Lower leg skin (tissue), 4 donors: ENCODE results near the gene INPP4B. TPM values are rescaled to one million over a fixed set of nuclear protein-coding genes. Genes with fewer than 3 reads are reported as not detected.
A peak's percentile ranks its signal among the peaks of the same experiment; 100 is the strongest.

Experiments used
- DNase-seq, 2 donors: peaks; one replicate each; pipeline ENCODE4 v3.0.0-alpha.2; 2019; ENCODE audit warnings: low spot score in 2 of 2
- H3K4me3 ChIP-seq: fragments of 200-600 bp; sonication (generic); 2 replicates; pipeline ENCODE4 v1.5.1; 2017; ENCODE audit warnings: mild to moderate bottlenecking, low read depth; ENCODE audit not compliant: poor library complexity, severe bottlenecking
- POLR2A ChIP-seq, 2 donors: fragments of 450-650 bp; IDR thresholded peaks; one replicate each; pipeline ENCODE4 v1.6.1; 2016 to 2017; ENCODE audit warnings: antibody characterized with exemption in 2 of 2, mild to moderate bottlenecking in 1 of 2, moderate library complexity in 1 of 2
- WGBS, 2 donors: methylation state at CpG; one replicate each; pipeline ENCODE4 v1.1.5; 2018; 5-methylcytosine and 5-hydroxymethylcytosine counted together
- intact Hi-C: fragments of 100-400 bp; cut with DNase I; formaldehyde crosslinking; loops from one replicate; pipeline ENCODE4 v1.15.0; 2023; ENCODE audit warnings: low total_unique reads
- total RNA-seq, 4 donors: library from RNA; depleted of rRNA; stranded (reverse); fragments of >200 nt; gene quantifications; one replicate each; pipeline ENCODE4 v1.1.0, GENCODE V29; 2016
- TF ChIP-seq, protein P1 (sequence below), 3 donors: fragments of 450-650 bp; IDR thresholded peaks; one replicate each; pipeline ENCODE4 v1.5.1; 2016; ENCODE audit warnings: antibody characterized with exemption in 3 of 3, mild to moderate bottlenecking in 3 of 3, moderate library complexity in 2 of 3

The INPP4B gene
- total RNA-seq, 4 donors from 2014 or later: 7.6 to 18.5 (median 17.6) TPM

GRCh38 chr4:142473960-142474338 is 372.2 kb downstream of the INPP4B start:
- TF ChIP-seq, protein P1, sequence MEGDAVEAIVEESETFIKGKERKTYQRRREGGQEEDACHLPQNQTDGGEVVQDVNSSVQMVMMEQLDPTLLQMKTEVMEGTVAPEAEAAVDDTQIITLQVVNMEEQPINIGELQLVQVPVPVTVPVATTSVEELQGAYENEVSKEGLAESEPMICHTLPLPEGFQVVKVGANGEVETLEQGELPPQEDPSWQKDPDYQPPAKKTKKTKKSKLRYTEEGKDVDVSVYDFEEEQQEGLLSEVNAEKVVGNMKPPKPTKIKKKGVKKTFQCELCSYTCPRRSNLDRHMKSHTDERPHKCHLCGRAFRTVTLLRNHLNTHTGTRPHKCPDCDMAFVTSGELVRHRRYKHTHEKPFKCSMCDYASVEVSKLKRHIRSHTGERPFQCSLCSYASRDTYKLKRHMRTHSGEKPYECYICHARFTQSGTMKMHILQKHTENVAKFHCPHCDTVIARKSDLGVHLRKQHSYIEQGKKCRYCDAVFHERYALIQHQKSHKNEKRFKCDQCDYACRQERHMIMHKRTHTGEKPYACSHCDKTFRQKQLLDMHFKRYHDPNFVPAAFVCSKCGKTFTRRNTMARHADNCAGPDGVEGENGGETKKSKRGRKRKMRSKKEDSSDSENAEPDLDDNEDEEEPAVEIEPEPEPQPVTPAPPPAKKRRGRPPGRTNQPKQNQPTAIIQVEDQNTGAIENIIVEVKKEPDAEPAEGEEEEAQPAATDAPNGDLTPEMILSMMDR (IDR thresholded peaks at IDR 0.05): no peak
- no peak for TF ChIP-seq POLR2A (IDR thresholded peaks at IDR 0.05)
- H3K4me3 ChIP-seq: no peak overlapping the region
- 77 to 78% methylated on average over 3 to 4 of the region's 4 CpGs for WGBS, 2 donors
- no peak for DNase-seq
- intact Hi-C loops: no loop called here

DNA sequence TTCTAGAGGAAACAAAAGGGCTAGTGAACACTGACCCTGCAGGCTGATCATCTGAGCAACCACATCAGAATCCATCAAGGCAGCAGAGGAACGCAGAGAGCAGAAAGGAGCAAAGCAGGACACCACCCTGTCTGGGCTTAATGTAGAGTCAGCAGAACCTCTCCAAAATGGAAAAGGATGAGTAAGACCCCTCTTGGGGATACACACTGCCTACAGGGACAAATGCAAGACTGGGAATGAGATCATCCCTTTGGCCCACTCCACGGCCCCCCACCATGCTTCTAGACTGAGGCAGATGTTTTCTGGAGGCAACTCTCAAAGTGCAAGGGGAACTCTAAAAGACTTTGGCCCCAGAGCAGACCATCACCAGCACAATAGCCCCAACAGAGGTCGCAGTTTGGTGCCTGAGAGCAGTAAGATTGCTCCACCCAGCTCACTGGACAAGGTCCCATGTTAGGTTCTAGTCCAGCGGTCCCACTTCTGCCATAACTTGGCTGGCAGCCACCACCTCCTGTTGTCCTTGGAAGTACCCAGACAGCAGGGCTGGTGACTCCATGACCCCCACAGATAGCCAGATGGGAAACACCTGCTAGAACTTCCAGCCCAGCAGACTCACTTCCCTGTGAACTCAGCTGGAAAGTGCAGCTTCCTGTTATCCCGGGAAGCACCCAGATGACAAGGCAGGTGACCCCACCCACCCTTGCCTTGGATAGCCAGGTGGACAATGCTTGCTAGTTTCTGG is 372.7 kb downstream of the INPP4B start:
- DNase-seq: peak in 1 of 2 donors; percentile 86
- H3K4me3 ChIP-seq: no peak overlapping the region
- intact Hi-C loops: no loop called here
- WGBS, 2 donors: 83 to 84% methylated on average over 4 to 5 of the region's 5 CpGs
- TF ChIP-seq, protein P1 (IDR thresholded peaks at IDR 0.05): no peak
- no peak for TF ChIP-seq POLR2A (IDR thresholded peaks at IDR 0.05)

DNA sequence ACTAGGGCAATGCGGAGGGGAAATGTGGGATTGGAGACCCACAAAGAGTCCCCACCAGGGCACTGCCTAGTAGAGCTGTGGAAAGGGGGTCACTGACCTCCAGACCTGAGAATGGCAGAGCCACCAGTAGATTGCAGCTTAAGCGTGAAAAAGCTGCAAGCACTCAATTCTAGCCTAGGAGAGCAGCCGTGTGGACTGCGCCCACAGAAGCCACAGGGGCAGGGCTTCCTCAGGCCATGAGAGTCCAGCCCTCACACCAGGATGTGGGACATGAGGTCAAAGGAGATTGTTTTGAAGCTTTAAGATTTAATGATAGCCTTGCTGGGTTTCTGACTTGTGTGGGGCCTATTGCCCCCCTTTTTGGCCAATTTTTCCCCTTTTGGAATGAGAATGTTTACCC is 379.0 kb downstream of the INPP4B start:
- intact Hi-C loops: no loop called here
- no peak for DNase-seq
- TF ChIP-seq, protein P1 (IDR thresholded peaks at IDR 0.05): no peak
- no peak for TF ChIP-seq POLR2A (IDR thresholded peaks at IDR 0.05)
- 92 to 96% methylated on average over 4 of the region's 4 CpGs for WGBS, 2 donors
- H3K4me3 ChIP-seq: no peak overlapping the region

DNA sequence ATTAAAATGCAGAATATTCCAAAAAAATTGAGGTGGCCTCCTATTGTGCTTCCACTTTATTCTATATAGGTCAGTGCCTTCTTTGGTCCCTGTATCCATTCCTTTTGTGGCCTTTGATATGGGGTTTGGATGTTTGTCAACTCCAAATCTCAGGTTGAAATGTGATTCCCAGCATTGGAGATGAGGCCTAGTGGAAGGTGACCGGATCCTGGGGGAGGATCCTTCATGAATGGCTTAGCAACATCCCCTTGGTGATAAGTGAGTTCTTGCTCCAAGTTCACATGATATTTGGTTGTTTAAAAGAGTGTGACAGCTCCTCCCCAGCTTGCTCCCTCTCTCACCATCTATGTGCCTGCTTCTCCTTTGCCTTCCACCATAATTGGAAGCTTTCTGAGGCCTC is 380.6 kb downstream of the INPP4B start:
- intact Hi-C loops: no loop called here
- DNase-seq: no peak

DNA sequence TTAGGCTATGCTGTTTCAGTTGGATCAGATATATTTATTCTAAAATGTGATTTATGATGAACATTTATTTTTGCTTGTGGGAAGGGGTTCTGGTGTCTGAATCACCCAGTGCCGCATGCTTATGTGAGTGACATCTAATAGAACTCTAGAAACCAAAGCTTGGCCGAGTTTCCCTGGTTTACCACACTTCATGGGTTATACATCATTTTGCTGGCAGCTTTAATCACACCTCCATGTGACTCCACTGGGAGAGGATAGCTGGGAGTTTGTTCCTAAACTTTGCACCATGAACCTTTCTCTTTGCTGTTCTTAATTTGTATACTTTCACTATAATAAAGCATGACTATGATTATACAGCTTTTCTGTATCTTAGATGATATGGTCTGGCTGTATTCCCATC is 382.9 kb downstream of the INPP4B start:
- no peak for DNase-seq
- no peak overlapping the region for H3K4me3 ChIP-seq
- WGBS, 2 donors: 57 to 62% methylated on average over 2 of the region's 2 CpGs
- intact Hi-C loops: no loop called here
- TF ChIP-seq, protein P1 (IDR thresholded peaks at IDR 0.05): no peak
- no peak for TF ChIP-seq POLR2A (IDR thresholded peaks at IDR 0.05)

More for the DNA sequence above, 380.6 kb downstream of the INPP4B start:
- H3K4me3 ChIP-seq: no peak overlapping the region
- WGBS, 2 donors: 91 to 94% methylated on average over 1 of the region's 1 CpG
- no peak for TF ChIP-seq POLR2A (IDR thresholded peaks at IDR 0.05)
- TF ChIP-seq, protein P1 (IDR thresholded peaks at IDR 0.05): no peak
